Epithelial cell of proximal tubule (primary cell): ENCODE data around the gene ADCY7. TPM values are rescaled to one million over a fixed set of nuclear protein-coding genes. Genes with fewer than 3 reads are reported as not detected.

ENCODE experiments used
- DNase-seq: peaks from one replicate; pipeline ENCODE4 v3.0.0-alpha.2; 2011; ENCODE audit warnings: low read depth
- H3K4me3 ChIP-seq: 2 replicates; pipeline ENCODE4 v1.5.1; 2011; ENCODE audit warnings: low read depth, mild to moderate bottlenecking, low read length
- CTCF ChIP-seq: conservative IDR thresholded peaks from 2 replicates; pipeline ENCODE4 v1.5.1; 2012; ENCODE audit warnings: low read depth, mild to moderate bottlenecking, low read length
- total RNA-seq: library from RNA; depleted of rRNA; stranded (reverse); fragments of >200 nt; gene quantifications from 2 replicates; pipeline ENCODE4 v1.2.3, GENCODE V29; 2015

ADCY7 gene
- total RNA-seq, 1 donor from 2014 or later, result 33.4 TPM

GRCh38 chr16:50248845-50249244, 17.5 kb upstream of the ADCY7 start:
- no peak for TF ChIP-seq CTCF
- no peak for DNase-seq
- no peak overlapping the region for H3K4me3 ChIP-seq

GRCh38 chr16:50251375-50252081, 14.8 kb upstream of the ADCY7 start:
- no peak for DNase-seq
- no peak overlapping the region for H3K4me3 ChIP-seq
- no peak for TF ChIP-seq CTCF

- TF ChIP-seq CTCF, result no peak
- no peak overlapping the region for H3K4me3 ChIP-seq
- DNase-seq, result no peak
Measured at GRCh38 chr16:50252082-50252611, 14.2 kb upstream of the ADCY7 start.

GRCh38 chr16:50252874-50253513, 13.4 kb upstream of the ADCY7 start:
- TF ChIP-seq CTCF, result no peak
- no peak for DNase-seq
- H3K4me3 ChIP-seq, result no peak overlapping the region

GRCh38 chr16:50253514-50253910, 12.8 kb upstream of the ADCY7 start:
- no peak for DNase-seq
- no peak for TF ChIP-seq CTCF
- H3K4me3 ChIP-seq, result no peak overlapping the region

GRCh38 chr16:50254072-50254471, 12.3 kb upstream of the ADCY7 start:
- DNase-seq, result no peak
- TF ChIP-seq CTCF, result no peak

More at GRCh38 chr16:50254072-50254471, 12.3 kb upstream of the ADCY7 start:
- H3K4me3 ChIP-seq, result no peak overlapping the region
